Measurements from ENCODE around the gene MEGF8. TPM values are rescaled to one million over a fixed set of nuclear protein-coding genes. Genes with fewer than 3 reads are reported as not detected.

The MEGF8 gene
- total and polyA plus RNA-seq, 10 of the 15 experiments (the other 5 are each of a cell fraction or from before 2014, with no cell fraction given) = 0.43 to 12.8 (median 2.7) TPM

- POLR2A ChIA-PET = interaction anchor here (0.6 kb wide), 1 partner anchor 58 kb away, joined by 3 read pairs; no protein-coding TSS in a partner anchor
- no peak for FAIRE-seq
- Histone ChIP-seq H4K20me1 (ENCODE audit: control insufficient read depth, insufficient read depth) (no peaks in the 10 kb centered on the region), H3K4me1 (ENCODE audit: control insufficient read depth, insufficient read depth, low read length) (no peaks in the 10 kb centered on the region), H3K4me3 (no peak overlapping the region), H3K9me3 (replicated peaks; ENCODE audit: control insufficient read depth, insufficient read depth, low read length) (no peaks in the 10 kb centered on the region), H3K27me3 (replicated peaks in 1 of 2; ENCODE audit: control insufficient read depth in 2 of 2, insufficient read depth in 2 of 2, low read length in 1 of 2) (no peaks in the 10 kb centered on the region), H3K27ac (ENCODE audit: control insufficient read depth, insufficient read depth) (no peak overlapping the region), H3K36me3 (ENCODE audit: control insufficient read depth in 2 of 2, insufficient read depth in 2 of 2, low read length in 1 of 2) (peaks cover 3% of the 10 kb centered on the region in 2 experiments; a peak in 1 of 4 replicates), H3K4me2 (ENCODE audit: control insufficient read depth, insufficient read depth) (no peak overlapping the region), H2AFZ (ENCODE audit: control insufficient read depth, low read depth, low read length) (no peak overlapping the region), H3K79me2 (ENCODE audit: control insufficient read depth, insufficient read depth, low read length) (no peaks in the 10 kb centered on the region), H3K9ac (ENCODE audit: control insufficient read depth, insufficient read depth, low read length) (no peak overlapping the region)
- WGBS (ENCODE audit: insufficient coverage, insufficient replicate concordance, low lambda C conversion rate, missing lambda C conversion rate) = 68% methylated on average over 7 of the region's 7 CpGs
- in situ Hi-C loops (cut with MboI) (no loop called here), intact Hi-C loops (cut with micrococcal nuclease; ENCODE audit: unreplicated experiment) (no loop called here)
- no TSS peak for BruUV-seq (replicated peaks)
- SMC1A ChIA-PET (ENCODE audit: uncharacterized antibody, unreplicated experiment) = interaction anchor here (1.1 kb wide), 1 partner anchor 112 kb away, joined by 3 read pairs; no protein-coding TSS in a partner anchor
- RAD21 ChIA-PET (ENCODE audit: unreplicated experiment) = no interaction called here
- no peak for DNase-seq (ENCODE audit: low read depth, low spot score)
- CTCF ChIA-PET = interaction anchor here (0.9 to 1.2 kb wide), 2 partner anchors 15 to 22 kb away, joined by 3 read pairs; no protein-coding TSS in a partner anchor
- no peak for ATAC-seq
- TF ChIP-seq NFYB (IDR thresholded peaks at IDR 0.05; ENCODE audit: insufficient read depth, low read depth, low read length) (no peak), RAD51 (IDR thresholded peaks at IDR 0.05) (no peak), NKRF (conservative IDR thresholded peaks at IDR 0.05) (no peak), JUNB (IDR thresholded peaks at IDR 0.05) (no peak), SPI1 (IDR thresholded peaks at IDR 0.05; ENCODE audit: borderline replicate concordance, insufficient read depth, low read depth, low read length) (no peak), EP300 (IDR thresholded peaks at IDR 0.05; ENCODE audit: borderline replicate concordance in 1 of 2, control insufficient read depth in 1 of 2, low read depth in 2 of 2, low read length in 2 of 2) (no peak), HSF1 (IDR thresholded peaks at IDR 0.05; ENCODE audit: low read depth, low read length) (no peak), ZNF207 (IDR thresholded peaks at IDR 0.05; ENCODE audit: borderline replicate concordance) (no peak), SREBF1 (IDR thresholded peaks at IDR 0.05; ENCODE audit: low read length) (no peak), ZNF592 (IDR thresholded peaks at IDR 0.05) (no peak), E2F8 (IDR thresholded peaks at IDR 0.05; ENCODE audit: low read depth, partially characterized antibody) (no peak)
Observed at GRCh38 chr19:42412227-42412626, 86.8 kb downstream of the MEGF8 start.

Measured in GM12878 (cell line).